Hepatocyte (in vitro differentiated cells): ENCODE measurements around the gene SYPL2.

Source experiments
- EZH2 ChIP-seq: fragments of 200-600 bp; sonication (generic); IDR thresholded peaks from 2 replicates; pipeline ENCODE4 v1.6.1; 2016; ENCODE audit warnings: antibody characterized with exemption, mild to moderate bottlenecking, borderline replicate concordance
- EZH2phosphoT487 ChIP-seq: fragments of 200-600 bp; sonication (generic); IDR thresholded peaks from one replicate; pipeline ENCODE4 v1.6.1; 2018; ENCODE audit warnings: antibody characterized with exemption, mild to moderate bottlenecking, low read depth, moderate library complexity; ENCODE audit not compliant: unreplicated experiment, severe bottlenecking
- TF ChIP-seq, protein P1 (sequence below): fragments of 200-600 bp; sonication (generic); IDR thresholded peaks from 2 replicates; pipeline ENCODE4 v1.5.1; 2016; ENCODE audit warnings: antibody characterized with exemption, mild to moderate bottlenecking; ENCODE audit not compliant: poor library complexity

- TF ChIP-seq, protein P1, sequence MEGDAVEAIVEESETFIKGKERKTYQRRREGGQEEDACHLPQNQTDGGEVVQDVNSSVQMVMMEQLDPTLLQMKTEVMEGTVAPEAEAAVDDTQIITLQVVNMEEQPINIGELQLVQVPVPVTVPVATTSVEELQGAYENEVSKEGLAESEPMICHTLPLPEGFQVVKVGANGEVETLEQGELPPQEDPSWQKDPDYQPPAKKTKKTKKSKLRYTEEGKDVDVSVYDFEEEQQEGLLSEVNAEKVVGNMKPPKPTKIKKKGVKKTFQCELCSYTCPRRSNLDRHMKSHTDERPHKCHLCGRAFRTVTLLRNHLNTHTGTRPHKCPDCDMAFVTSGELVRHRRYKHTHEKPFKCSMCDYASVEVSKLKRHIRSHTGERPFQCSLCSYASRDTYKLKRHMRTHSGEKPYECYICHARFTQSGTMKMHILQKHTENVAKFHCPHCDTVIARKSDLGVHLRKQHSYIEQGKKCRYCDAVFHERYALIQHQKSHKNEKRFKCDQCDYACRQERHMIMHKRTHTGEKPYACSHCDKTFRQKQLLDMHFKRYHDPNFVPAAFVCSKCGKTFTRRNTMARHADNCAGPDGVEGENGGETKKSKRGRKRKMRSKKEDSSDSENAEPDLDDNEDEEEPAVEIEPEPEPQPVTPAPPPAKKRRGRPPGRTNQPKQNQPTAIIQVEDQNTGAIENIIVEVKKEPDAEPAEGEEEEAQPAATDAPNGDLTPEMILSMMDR = no peak
- TF ChIP-seq EZH2 (no peak), EZH2phosphoT487 (no peak)
Measured at GRCh38 chr1:109527846-109528695, 61.7 kb downstream of the SYPL2 start.
